HepG2 (cell line): ENCODE results near the gene EEF1AKMT3. TPM values are rescaled to one million over a fixed set of nuclear protein-coding genes. Genes with fewer than 3 reads are reported as not detected.

Source experiments
- CREB1 ChIP-seq, 2 experiments: fragments of 450-650 bp in 1 of 2; IDR thresholded peaks; 2 replicates each; pipeline ENCODE4 v1.6.1; 2016 to 2017; ENCODE audit warnings: control low read depth in 1 of 2, mild to moderate bottlenecking in 1 of 2, missing compliant biosample characterization in 1 of 2, missing genetic modification characterization in 1 of 2
- HNRNPUL1 ChIP-seq: fragments of 200-400 bp; formaldehyde crosslinking; IDR thresholded peaks from 2 replicates; pipeline ENCODE4 v1.6.1; 2017; ENCODE audit warnings: low read depth, mild to moderate bottlenecking, low read length, moderate library complexity
- KLF16 ChIP-seq, 2 experiments: sonication (generic) in 1 of 2; formaldehyde crosslinking in 1 of 2; IDR thresholded peaks; 2 replicates each; pipeline versions ENCODE4 v1.6.1 to v1.8.0; 2016 to 2023; ENCODE audit warnings: missing genetic modification reagents in 2 of 2, missing compliant biosample characterization in 1 of 2
- MAFK ChIP-seq, 2 experiments: IDR thresholded peaks in 1 of 2; conservative IDR thresholded peaks in 1 of 2; 2 replicates each; pipeline ENCODE4 v1.6.1; 2011; ENCODE audit warnings: improper control_type of control experiment in 2 of 2, low read length in 2 of 2
- MBNL3 ChIP-seq: fragments of 250-450 bp; sonication (Bioruptor Pico); conservative IDR thresholded peaks from 2 replicates; pipeline ENCODE4 v1.8.0; 2022; ENCODE audit warnings: mild to moderate bottlenecking, inconsistent platforms
- SIN3B ChIP-seq: fragments of 150-350 bp; IDR thresholded peaks from 2 replicates; pipeline ENCODE4 v1.6.1; 2014; ENCODE audit warnings: low read length
- SP5 ChIP-seq: IDR thresholded peaks from 2 replicates; pipeline ENCODE4 v1.6.1; 2016; ENCODE audit warnings: low read depth, borderline replicate concordance
- ZFX ChIP-seq: sonication (generic); formaldehyde crosslinking; IDR thresholded peaks from 2 replicates; pipeline ENCODE4 v1.4.0; 2020; ENCODE audit warnings: mild to moderate bottlenecking, low read depth, missing genetic modification reagents, moderate library complexity
- ZHX2 ChIP-seq, 2 experiments: sonication (generic) in 1 of 2; formaldehyde crosslinking in 1 of 2; IDR thresholded peaks; 2 replicates each; pipeline versions ENCODE4 v1.6.1 to v1.9.0; 2014 to 2022; ENCODE audit warnings: antibody characterized with exemption in 1 of 2, borderline replicate concordance in 1 of 2, inconsistent platforms in 1 of 2, low read depth in 1 of 2, missing genetic modification reagents in 1 of 2
- ZNF646 ChIP-seq: sonication (generic); formaldehyde crosslinking; IDR thresholded peaks from 2 replicates; pipeline ENCODE4 v1.9.0; 2021; ENCODE audit warnings: mild to moderate bottlenecking, missing genetic modification reagents
- ZNF724P ChIP-seq: sonication (generic); formaldehyde crosslinking; IDR thresholded peaks from 2 replicates; pipeline ENCODE4 v1.8.0; 2022; ENCODE audit warnings: missing genetic modification reagents, borderline replicate concordance
- ZSCAN20 ChIP-seq: sonication (generic); formaldehyde crosslinking; IDR thresholded peaks from 2 replicates; pipeline ENCODE4 v1.4.0; 2020; ENCODE audit warnings: missing genetic modification reagents, mild to moderate bottlenecking, borderline replicate concordance
- polyA plus RNA-seq, 8 experiments: library from polyadenylated mRNA; depleted of rRNA in 3 of 8; stranded (reverse) in 7 of 8; unstranded in 1 of 8; fragments of >200 nt; fragmentation: Illumina TruSeq in 4 of 8; extraction: Trizol in 4 of 8; gene quantifications; 2 replicates each; pipeline versions ENCODE4 v1.2.1 to v1.2.3, GENCODE V29; 2011 to 2016; ENCODE audit warnings: low read depth in 4 of 8, missing spikeins in 1 of 8, mixed read lengths in 1 of 8; ENCODE audit not compliant: insufficient read depth in 1 of 8
- total RNA-seq, 5 experiments: library from RNA; depleted of rRNA; stranded (reverse); fragments of >200 nt; fragmentation: Illumina TruSeq; extraction: Trizol; gene quantifications; 2 replicates each; pipeline ENCODE4 v1.2.3, GENCODE V29; 2016; ENCODE audit warnings: low read depth in 1 of 5
- TF ChIP-seq, protein P1 (sequence below): sonication (generic); formaldehyde crosslinking; IDR thresholded peaks from 2 replicates; pipeline ENCODE4 v1.5.0; 2020; ENCODE audit warnings: missing genetic modification reagents, mild to moderate bottlenecking, borderline replicate concordance

The EEF1AKMT3 gene
- total and polyA plus RNA-seq, 2 of the 13 experiments (the other 11 are each of a cell fraction or from before 2014, with no cell fraction given) = 4.7 to 11.4 TPM

- TF ChIP-seq ZNF646 (CRISPR knock-in tag) (no peak), ZNF724P (CRISPR knock-in tag) (no peak), MBNL3 (no peak), ZFX (CRISPR knock-in tag) (no peak), ZSCAN20 (CRISPR knock-in tag) (no peak), MAFK (conservative IDR thresholded peaks at IDR 0.05 in 1 of 2, IDR thresholded peaks at IDR 0.05 in 1 of 2; ENCODE audit: low read length in 2 of 2) (no peak), SIN3B (no peak), KLF16 (CRISPR knock-in tag; IDR thresholded peaks at IDR 0.05) (no peak), ZHX2 (IDR thresholded peaks at IDR 0.05; ENCODE audit: low read depth) (no peak), ZHX2 (CRISPR knock-in tag; IDR thresholded peaks at IDR 0.05; ENCODE audit: borderline replicate concordance) (no peak), CREB1 (IDR thresholded peaks at IDR 0.05) (no peak), CREB1 (CRISPR knock-in tag; IDR thresholded peaks at IDR 0.05) (no peak), HNRNPUL1 (no peak), SP5 (CRISPR knock-in tag) (no peak)
- TF ChIP-seq, protein P1, sequence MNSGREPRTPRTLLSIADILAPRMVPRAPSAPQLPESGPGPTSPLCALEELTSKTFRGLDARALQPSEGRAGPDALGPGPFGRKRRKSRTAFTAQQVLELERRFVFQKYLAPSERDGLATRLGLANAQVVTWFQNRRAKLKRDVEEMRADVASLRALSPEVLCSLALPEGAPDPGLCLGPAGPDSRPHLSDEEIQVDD (CRISPR knock-in tag) = no peak
These were observed 38.5 kb upstream of the EEF1AKMT3 start (continued) for GRCh38 chr12:57733928-57734327.
